Endothelial cell of umbilical vein (primary cell): Measurements from ENCODE around the gene GPR75. TPM values are rescaled to one million over a fixed set of nuclear protein-coding genes. Genes with fewer than 3 reads are reported as not detected.

Source experiments
- BruUV-seq: library from RNA; stranded (reverse); fragments of 400-500 nt; replicated peaks from 2 replicates; lab custom pipeline; 2021; lab: Mats Ljungman, UMichigan
- CTCF ChIA-PET: fragments of 300-600, 350-600 bp; sonication (Branson Sonifier 250); formaldehyde crosslinking; loops from one replicate; lab custom pipeline; 2021; ENCODE audit warnings: antibody characterized with exemption, inconsistent platforms; lab: Charles Lee
- POLR2A ChIA-PET: fragments of 300-600, 350-600 bp; sonication (Branson Sonifier 250); formaldehyde crosslinking; loops from one replicate; lab custom pipeline; 2021; ENCODE audit warnings: antibody characterized with exemption, inconsistent platforms; lab: Charles Lee
- DNase-seq: peaks from one replicate; pipeline ENCODE4 v3.0.0-alpha.2; 2011; ENCODE audit warnings: low read depth, low spot score
- FAIRE-seq: peaks from 2 replicates; lab custom pipeline; 2011; peaks lifted over from hg19 to GRCh38; lab: Jason Lieb, UNC
- H2AFZ ChIP-seq: 2 replicates; pipeline ENCODE4 v1.6.0; 2012; ENCODE audit warnings: low read depth, low read length, control low read depth, inconsistent platforms
- H3K27ac ChIP-seq: 2 replicates; pipeline ENCODE4 v1.5.1; 2011; ENCODE audit warnings: low read depth, mild to moderate bottlenecking, control low read depth, low read length, moderate library complexity; ENCODE audit not compliant: insufficient read depth
- H3K27me3 ChIP-seq, 2 experiments: 2 replicates each; pipeline versions ENCODE4 v1.6.0 to v1.6.1; 2011; ENCODE audit warnings: low read length in 2 of 2, mixed read lengths in 1 of 2; ENCODE audit not compliant: control insufficient read depth in 2 of 2, insufficient read depth in 2 of 2
- H3K36me3 ChIP-seq, 2 experiments: 2 replicates in 1 of 2; 3 replicates in 1 of 2; pipeline ENCODE4 v1.5.1; 2011; ENCODE audit warnings: low read length in 2 of 2, mild to moderate bottlenecking in 1 of 2, moderate library complexity in 1 of 2; ENCODE audit not compliant: control insufficient read depth in 2 of 2, insufficient read depth in 2 of 2; ENCODE audit errors: extremely low read depth in 1 of 2
- H3K4me1 ChIP-seq: 3 replicates; pipeline ENCODE4 v1.5.1; 2011; ENCODE audit warnings: mild to moderate bottlenecking, low read length; ENCODE audit not compliant: control insufficient read depth, insufficient read depth; ENCODE audit errors: extremely low read depth
- H3K4me2 ChIP-seq: 2 replicates; pipeline ENCODE4 v1.6.1; 2011; ENCODE audit warnings: low read length, control low read depth, mixed read lengths; ENCODE audit not compliant: insufficient read depth
- H3K4me3 ChIP-seq, 3 experiments: fragments of 200-600 bp in 1 of 3; sonication (generic), shearing (Covaris generic) in 1 of 3; replicated peaks in 1 of 3; 2 replicates each; pipeline ENCODE4 v1.5.1; 2011 to 2016; ENCODE audit warnings: control low read depth in 3 of 3, low read length in 3 of 3, mild to moderate bottlenecking in 2 of 3, inconsistent platforms in 1 of 3, low read depth in 1 of 3, moderate library complexity in 1 of 3; ENCODE audit not compliant: insufficient read depth in 1 of 3
- H3K79me2 ChIP-seq: 2 replicates; pipeline ENCODE4 v1.6.0; 2012; ENCODE audit warnings: low read length, inconsistent platforms; ENCODE audit not compliant: control insufficient read depth, insufficient read depth
- H3K9ac ChIP-seq: replicated peaks from 2 replicates; pipeline ENCODE3; 2011; ENCODE audit warnings: low read length, control low read depth; ENCODE audit not compliant: insufficient read depth; ENCODE audit errors: extremely low read depth
- H3K9me1 ChIP-seq: replicated peaks from 3 replicates; pipeline ENCODE4 v1.6.0; 2011; ENCODE audit warnings: mild to moderate bottlenecking, low read length; ENCODE audit not compliant: control insufficient read depth, insufficient read depth; ENCODE audit errors: extremely low read depth
- H3K9me3 ChIP-seq: replicated peaks from 2 replicates; pipeline ENCODE4 v1.5.1; 2012; ENCODE audit warnings: low read length, inconsistent platforms; ENCODE audit not compliant: control insufficient read depth, insufficient read depth
- H4K20me1 ChIP-seq: replicated peaks from 2 replicates; pipeline ENCODE3; 2011; ENCODE audit warnings: mild to moderate bottlenecking, low read length; ENCODE audit not compliant: control insufficient read depth, insufficient read depth; ENCODE audit errors: extremely low read depth
- FOS ChIP-seq: IDR thresholded peaks from 2 replicates; pipeline ENCODE4 v1.6.1; 2011; ENCODE audit warnings: mild to moderate bottlenecking, low read length, moderate library complexity, borderline replicate concordance; ENCODE audit not compliant: insufficient read depth
- GATA2 ChIP-seq: IDR thresholded peaks from 2 replicates; pipeline ENCODE4 v1.7.0; 2011; ENCODE audit warnings: low read depth, mild to moderate bottlenecking, moderate library complexity, mixed read lengths, low read length; ENCODE audit not compliant: insufficient read length, insufficient read depth
- JUN ChIP-seq: IDR thresholded peaks from 2 replicates; pipeline ENCODE4 v1.6.1; 2011; ENCODE audit warnings: borderline replicate concordance, low read depth; ENCODE audit not compliant: insufficient read length, insufficient read depth
- MYC ChIP-seq: IDR thresholded peaks from one replicate; pipeline ENCODE4 v1.6.1; 2011; ENCODE audit warnings: mild to moderate bottlenecking, low read depth, low read length
- POLR2A ChIP-seq: IDR thresholded peaks from 2 replicates; pipeline ENCODE4 v1.6.1; 2012; ENCODE audit warnings: low read depth, mild to moderate bottlenecking, control low read depth, low read length
- POLR2AphosphoS5 ChIP-seq: IDR thresholded peaks from 2 replicates; pipeline ENCODE4 v1.6.1; 2012; ENCODE audit warnings: low read depth, mild to moderate bottlenecking, control low read depth, low read length, moderate library complexity; ENCODE audit not compliant: insufficient read depth
- dilution Hi-C: fragments of 300-500 bp; cut with MboI; formaldehyde crosslinking; loops from one replicate; pipeline ENCODE4 v1.15.0; 2019; ENCODE audit warnings: low sequenced_read_pairs; ENCODE audit not compliant: extremely low pct_ligation_motif_present
- intact Hi-C: fragments of 100-400 bp; cut with micrococcal nuclease; formaldehyde crosslinking; loops from one replicate; pipeline ENCODE4 v1.10.0; 2022
- polyA plus RNA-seq, 4 experiments: library from polyadenylated mRNA; depleted of rRNA in 3 of 4; stranded (reverse) in 3 of 4; unstranded in 1 of 4; fragments of >200 nt; gene quantifications; 2 replicates each; pipeline versions ENCODE4 v1.2.1 to v1.2.3, GENCODE V29; 2011 to 2012; ENCODE audit warnings: missing spikeins in 1 of 4
- total RNA-seq: library from RNA; stranded (reverse); gene quantifications from 2 replicates; pipeline ENCODE4 v1.2.3, GENCODE V29; 2021
- TF ChIP-seq, protein P1 (sequence below), 2 donors: IDR thresholded peaks; 1 replicate in 1 of 2; 2 replicates in 1 of 2; pipeline ENCODE4 v1.5.1; 2011; ENCODE audit warnings: low read length in 2 of 2, mild to moderate bottlenecking in 2 of 2, moderate library complexity in 2 of 2, control low read depth in 1 of 2, inconsistent platforms in 1 of 2, low read depth in 1 of 2; ENCODE audit not compliant: insufficient read depth in 1 of 2; ENCODE audit errors: extremely low read depth in 1 of 2

Gene GPR75
- total and polyA plus RNA-seq, 2 donors (not counting 3 experiments of a cell fraction or from before 2014, with no cell fraction given): 4.4 to 4.7 TPM

GRCh38 chr2:53896864-53897263 lies 37.1 kb upstream of the GPR75 start:
- Histone ChIP-seq H3K4me1 (no peaks in the 10 kb centered on the region), H3K4me3 (no peak overlapping the region), H3K9me3 (no peaks in the 10 kb centered on the region), H3K9ac (no peak overlapping the region), H3K27ac (no peak overlapping the region), H3K79me2 (no peaks in the 10 kb centered on the region), H2AFZ (no peak overlapping the region), H3K4me2 (no peak overlapping the region), H3K36me3 (peaks cover 8 to 27% of the 10 kb centered on the region in 2 experiments), H3K9me1 (no peaks in the 10 kb centered on the region), H3K27me3 (no peaks in the 10 kb centered on the region), H4K20me1 (no peaks in the 10 kb centered on the region)
- ChIA-PET CTCF (no interaction called here), POLR2A (no interaction called here)
- dilution Hi-C loops (no loop called here), intact Hi-C loops (no loop called here)
- no TSS peak for BruUV-seq
- no peak for TF ChIP-seq POLR2A
- no peak for DNase-seq
- FAIRE-seq: no peak

- H3K27ac ChIP-seq: no peak overlapping the region
- FAIRE-seq: no peak
- dilution Hi-C loops (no loop called here), intact Hi-C loops (no loop called here)
- peaks cover 2% of the 10 kb centered on the region for H3K79me2 ChIP-seq
- ChIA-PET POLR2A (no interaction called here), CTCF (no interaction called here)
- TF ChIP-seq POLR2AphosphoS5: no peak
- TF ChIP-seq MYC: no peak
- TF ChIP-seq GATA2: no peak
- no peak for TF ChIP-seq FOS
- no peak for TF ChIP-seq POLR2A
- TF ChIP-seq JUN: no peak
- TF ChIP-seq, protein P1, sequence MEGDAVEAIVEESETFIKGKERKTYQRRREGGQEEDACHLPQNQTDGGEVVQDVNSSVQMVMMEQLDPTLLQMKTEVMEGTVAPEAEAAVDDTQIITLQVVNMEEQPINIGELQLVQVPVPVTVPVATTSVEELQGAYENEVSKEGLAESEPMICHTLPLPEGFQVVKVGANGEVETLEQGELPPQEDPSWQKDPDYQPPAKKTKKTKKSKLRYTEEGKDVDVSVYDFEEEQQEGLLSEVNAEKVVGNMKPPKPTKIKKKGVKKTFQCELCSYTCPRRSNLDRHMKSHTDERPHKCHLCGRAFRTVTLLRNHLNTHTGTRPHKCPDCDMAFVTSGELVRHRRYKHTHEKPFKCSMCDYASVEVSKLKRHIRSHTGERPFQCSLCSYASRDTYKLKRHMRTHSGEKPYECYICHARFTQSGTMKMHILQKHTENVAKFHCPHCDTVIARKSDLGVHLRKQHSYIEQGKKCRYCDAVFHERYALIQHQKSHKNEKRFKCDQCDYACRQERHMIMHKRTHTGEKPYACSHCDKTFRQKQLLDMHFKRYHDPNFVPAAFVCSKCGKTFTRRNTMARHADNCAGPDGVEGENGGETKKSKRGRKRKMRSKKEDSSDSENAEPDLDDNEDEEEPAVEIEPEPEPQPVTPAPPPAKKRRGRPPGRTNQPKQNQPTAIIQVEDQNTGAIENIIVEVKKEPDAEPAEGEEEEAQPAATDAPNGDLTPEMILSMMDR (IDR thresholded peaks at IDR 0.05; ENCODE audit: extremely low read depth in 1 of 2, insufficient read depth in 1 of 2, low read depth in 1 of 2, low read length in 2 of 2): no peak
- H3K4me3 ChIP-seq: no peak overlapping the region
- H3K9ac ChIP-seq: no peak overlapping the region
- H3K4me2 ChIP-seq: no peak overlapping the region
- peaks cover 18 to 45% of the 10 kb centered on the region in 2 experiments for H3K36me3 ChIP-seq
- no peaks in the 10 kb centered on the region for H3K27me3 ChIP-seq
- H3K9me1 ChIP-seq: no peaks in the 10 kb centered on the region
- no peak overlapping the region for H2AFZ ChIP-seq
- H3K9me3 ChIP-seq: no peaks in the 10 kb centered on the region
- no peaks in the 10 kb centered on the region for H4K20me1 ChIP-seq
- H3K4me1 ChIP-seq: no peaks in the 10 kb centered on the region
- DNase-seq: no peak
- no TSS peak for BruUV-seq
Observed at GRCh38 chr2:53886406-53887280, 26.9 kb upstream of the GPR75 start.
